NCI-H748 (cell line): ENCODE results near the gene HNRNPLL.

Experiments used
- DNase-seq: peaks from one replicate; lab custom pipeline; 2025; ENCODE audit not compliant: unreplicated experiment; lab: John Stamatoyannopoulos, UW

The HNRNPLL gene

DNA sequence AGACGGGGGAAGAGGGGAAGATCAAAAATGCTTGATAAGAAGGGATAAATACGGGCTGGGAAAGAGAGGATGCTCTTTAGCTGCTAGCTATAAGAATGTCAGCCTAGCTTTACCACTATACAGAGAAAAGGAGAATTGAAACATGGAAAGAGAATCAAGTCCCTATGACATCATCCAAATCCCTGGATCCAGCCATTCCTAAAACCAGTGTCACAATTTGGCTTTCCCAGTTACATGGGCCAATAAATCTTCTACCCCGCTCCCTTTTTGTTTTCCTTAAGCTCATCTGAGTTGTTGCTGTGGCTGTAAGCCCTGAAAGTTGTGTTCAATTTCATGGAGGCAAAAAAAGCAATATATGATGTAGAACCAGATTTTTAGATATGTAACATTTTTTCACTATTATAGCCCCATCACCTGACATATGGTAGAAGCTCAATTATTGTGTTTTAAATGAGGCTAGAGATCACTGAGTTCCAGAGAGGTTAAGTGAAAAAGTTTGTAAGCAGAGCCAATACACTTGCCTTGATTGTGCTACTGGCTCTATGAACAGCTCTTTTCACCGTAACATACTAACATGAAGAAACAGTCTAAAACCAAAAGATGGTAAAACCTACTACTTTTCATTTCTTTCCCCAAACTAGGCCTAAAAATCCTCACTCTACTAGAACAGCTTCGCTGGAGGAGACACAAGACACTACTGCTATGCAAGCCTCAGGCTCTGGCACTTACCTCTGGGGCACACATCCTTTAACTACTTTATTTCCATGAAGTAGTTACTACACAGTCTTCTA, 4.3 kb downstream of the HNRNPLL start:
- DNase-seq = no peak

DNA sequence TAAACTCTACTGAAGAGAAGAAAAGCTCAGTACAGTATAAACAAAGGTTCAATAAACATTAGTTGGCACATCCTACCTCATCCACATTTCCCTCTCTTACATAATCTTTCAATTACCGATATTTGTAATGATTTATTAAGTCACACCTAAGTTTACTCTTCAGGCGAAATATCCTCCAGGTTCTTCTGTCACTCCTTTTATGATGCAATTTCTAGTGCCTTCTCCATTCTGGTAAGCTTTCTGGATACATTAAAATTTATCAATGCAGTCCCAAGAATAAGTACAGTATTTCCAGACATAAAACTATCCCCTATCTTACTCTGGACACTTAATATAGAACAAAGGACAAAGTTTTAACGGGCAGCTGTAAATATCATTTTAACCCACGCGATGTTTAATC, 5.6 kb downstream of the HNRNPLL start:
- no peak for DNase-seq

DNA sequence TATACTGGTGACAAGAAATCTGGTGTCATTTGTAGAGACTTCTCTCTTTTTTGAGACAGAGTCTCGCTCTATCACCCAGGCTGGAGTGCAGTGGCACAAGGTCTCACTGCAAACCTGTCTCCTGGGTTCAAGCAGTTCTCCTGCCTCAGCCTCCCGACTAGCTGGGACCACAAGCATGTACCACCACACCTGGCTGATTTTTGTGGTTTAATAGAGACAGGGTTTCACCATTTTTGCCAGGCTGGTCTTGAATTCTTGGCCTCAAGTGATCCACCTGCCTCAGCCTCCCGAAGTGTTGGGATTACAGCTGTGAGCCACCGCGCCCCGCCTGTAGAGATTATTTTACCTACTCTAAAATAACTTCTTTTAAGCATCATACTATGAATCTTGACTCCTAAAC, 6.5 kb downstream of the HNRNPLL start:
- no peak for DNase-seq

DNA sequence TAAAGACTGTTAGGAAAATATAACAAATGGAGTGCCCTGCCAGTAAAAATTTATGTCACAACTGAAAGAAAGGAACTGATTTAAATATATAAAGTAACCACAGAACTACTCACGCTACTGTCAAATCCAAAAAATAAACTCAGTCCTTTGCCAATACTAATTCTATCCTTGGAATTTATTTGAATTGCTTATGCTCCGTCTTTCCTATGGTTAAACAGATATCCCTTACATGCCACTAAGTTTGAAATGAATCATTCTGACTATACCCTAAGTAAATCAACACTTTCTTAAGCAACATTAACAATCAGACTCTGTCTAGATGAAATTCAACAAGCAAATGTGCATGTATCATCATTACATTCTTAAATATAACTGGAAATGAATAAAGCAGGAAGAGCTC, 9.8 kb downstream of the HNRNPLL start:
- DNase-seq = no peak

DNA sequence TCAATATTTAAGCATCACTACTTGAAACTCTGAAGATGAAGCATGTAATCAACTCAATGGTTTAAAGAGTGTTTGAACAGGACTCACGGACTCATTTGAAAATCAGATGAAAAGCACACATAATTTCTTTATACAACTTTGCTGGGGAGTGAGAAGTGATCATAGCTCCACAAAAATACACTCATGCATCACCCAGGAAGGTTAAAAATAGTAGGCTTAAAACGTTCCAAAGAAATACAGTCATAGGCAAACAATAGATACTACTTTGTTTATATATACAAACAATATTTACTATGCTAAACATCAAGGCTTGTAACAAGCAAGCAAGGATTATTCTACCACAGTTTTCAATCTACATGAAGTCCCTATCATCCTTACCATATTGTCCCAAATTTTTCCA, 11.6 kb downstream of the HNRNPLL start:
- DNase-seq = no peak

DNA sequence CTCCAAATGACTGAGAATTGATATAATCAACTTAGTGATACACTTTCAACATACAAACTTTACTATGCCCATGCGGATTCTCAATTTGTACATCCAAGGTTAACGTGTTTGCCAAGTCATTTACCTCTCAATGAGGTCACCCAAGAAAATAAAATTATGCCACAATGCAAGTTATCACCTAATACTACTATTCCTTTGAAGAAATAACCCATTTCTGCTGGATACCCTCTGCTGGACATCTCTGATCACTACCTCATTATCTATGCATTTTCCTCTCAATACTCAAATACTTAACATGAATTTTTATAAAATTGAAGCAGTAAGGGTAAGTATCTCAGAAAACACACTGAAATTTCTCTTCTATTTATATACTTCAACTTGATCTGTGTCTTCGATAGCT, 12.7 kb downstream of the HNRNPLL start:
- no peak for DNase-seq

DNA sequence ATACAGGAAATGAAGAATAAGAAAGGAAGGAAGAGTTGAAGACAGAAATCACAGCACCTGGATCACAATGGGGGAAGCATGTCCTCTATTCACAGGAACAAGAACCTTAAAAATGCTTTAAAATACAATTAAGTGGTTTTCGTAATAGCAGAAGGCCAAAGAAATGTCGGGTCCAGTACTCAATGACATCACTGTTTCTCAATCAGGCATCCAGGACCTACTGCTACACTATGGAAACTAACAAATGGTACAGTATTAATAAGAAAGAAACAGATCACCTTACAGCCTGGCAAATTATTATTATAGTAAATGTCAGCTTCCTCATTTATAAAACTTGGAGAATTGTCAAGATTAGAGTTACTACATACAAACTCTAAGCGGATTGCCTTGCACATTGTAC, 15.8 kb downstream of the HNRNPLL start:
- DNase-seq = no peak

DNA sequence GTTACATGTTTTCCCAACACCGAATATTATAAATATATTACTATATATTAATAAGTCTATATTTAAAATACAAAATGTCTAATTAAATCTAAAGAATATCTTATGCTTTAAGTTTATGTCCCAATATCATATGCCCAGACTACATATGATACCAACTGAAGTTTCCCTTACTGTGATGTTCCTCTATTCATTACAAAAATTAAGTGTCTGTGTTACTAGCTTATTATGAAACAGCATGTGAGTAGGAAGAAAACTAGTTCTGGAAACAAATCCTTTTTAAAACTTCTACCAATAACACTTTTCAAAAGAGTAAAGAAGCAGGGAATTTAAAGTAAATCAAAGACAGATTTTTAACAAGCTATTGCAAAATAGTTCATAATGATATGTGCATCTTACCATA, 17.8 kb downstream of the HNRNPLL start:
- DNase-seq = no peak

DNA sequence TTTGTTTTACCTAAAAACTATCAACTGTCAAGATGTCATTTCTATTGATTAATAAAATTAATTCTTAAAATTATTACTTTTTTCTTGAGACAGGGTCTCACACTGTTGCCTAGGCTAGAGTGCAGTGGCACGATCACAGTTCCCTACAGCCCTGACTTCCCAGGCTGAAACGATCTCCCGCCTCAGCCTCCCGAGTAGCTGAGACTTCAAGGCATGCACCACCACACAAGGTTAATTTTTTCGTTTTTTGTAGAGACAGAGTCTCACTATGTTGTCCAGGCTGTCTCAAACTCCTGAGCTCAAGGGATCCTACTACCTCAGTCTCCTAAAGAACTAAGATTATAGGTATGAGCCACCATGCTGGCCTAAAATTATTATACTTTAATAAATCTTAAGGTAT, 18.7 kb downstream of the HNRNPLL start:
- DNase-seq = no peak

DNA sequence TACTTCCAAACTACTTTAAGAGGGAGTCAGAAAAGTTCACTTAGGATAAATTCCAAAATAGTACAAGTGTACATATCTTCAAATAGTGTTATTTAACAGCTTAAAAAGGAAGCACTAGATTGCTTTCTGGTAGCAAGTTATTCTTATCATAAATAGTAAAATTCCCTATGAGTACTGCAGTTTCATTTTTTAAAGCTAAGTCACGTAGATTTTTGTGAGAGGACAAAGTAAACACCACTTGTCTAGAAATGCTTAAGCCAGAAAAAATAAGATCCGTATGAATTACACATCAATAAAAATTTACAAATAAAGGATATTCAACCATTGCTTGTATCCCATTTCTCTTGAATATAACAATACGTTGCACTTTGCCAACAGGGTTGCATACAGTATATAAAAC, 19.2 kb downstream of the HNRNPLL start:
- no peak for DNase-seq

DNA sequence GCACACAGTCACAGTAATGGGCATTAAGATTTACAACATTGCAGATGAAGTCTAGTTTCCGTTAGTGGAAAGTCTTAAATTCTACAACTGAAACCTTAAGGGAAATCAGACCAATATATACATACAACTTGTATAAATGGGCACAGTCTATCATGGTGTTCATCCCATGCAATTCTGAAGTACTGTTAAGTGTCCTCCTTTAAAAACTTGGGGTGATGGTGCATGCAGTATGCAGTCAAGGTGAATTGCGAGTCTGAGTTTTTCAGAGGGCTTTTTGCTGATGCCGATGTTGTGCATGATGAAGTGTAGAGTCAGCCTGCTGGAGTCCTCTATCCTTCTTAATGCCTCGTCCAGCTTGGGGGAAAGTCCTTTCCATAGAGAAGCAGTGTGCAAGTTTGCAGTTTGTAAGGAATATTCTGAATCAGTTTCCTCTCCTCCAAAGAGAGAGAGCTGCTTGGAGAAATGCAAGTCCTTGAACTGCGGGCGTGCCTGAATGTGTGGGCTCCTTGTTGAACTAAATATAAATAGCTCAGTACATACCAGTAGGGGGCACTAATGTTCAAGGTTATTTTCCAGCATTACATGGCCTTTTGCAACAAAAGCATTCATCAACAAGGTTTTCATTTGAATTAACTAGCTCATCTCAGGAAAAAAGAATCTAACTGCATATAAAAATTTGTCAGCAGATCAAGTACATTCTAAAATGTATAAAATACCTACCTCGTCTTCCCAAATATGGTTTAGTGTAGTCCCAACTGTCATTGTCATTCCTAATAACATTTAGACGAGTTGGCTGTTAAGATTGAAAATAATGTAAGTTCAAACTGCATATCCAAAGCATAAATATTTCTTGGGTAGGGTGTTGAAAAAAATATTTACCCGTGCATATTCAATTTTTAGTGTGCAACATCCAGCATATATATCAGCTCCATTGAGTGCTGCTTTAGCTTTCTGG, 21.3 kb downstream of the HNRNPLL start:
- peak; percentile 65 for DNase-seq

DNA sequence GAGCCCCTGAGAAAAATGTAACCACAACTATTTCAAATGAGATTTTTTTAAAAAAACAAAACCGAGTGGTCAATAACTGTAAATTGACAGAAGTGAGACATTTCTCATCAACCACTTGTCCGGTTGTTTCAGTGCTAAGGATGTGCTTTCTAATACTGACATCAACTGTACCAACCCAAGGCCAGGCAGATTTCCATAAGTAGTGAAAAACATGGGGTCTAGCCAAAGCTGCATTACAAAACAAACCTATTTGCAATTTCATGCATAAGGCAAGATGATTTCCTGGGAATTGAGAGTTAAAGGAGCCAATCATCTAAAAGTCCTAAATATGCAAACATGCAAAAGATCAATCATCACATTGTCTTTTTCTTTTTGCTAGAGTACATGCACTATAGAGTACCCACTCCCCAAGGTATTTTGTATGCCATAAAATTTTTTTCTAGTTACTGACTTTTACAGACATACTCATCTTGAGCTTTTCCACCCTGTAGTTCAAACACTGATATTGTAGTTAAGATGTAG, 22.6 kb downstream of the HNRNPLL start:
- DNase-seq = no peak

DNA sequence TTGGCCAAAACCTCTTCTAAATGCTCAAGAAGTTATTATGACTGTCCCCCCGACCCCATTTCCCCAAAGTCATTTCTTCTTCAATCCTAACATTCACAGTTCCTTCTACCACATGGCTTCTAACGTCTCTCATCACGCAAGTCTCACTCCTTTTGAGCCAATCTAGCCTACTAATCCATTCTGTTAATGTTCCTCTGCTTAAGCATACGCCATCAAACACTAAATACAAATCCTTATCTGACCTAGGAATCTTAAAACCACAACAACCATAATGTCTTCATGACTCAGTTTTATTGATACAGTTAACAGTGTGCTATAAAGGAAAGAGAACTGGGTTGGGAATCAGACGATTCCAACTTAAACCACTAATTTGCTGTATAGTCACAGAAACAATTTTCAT, 23.9 kb downstream of the HNRNPLL start:
- DNase-seq = no peak

DNA sequence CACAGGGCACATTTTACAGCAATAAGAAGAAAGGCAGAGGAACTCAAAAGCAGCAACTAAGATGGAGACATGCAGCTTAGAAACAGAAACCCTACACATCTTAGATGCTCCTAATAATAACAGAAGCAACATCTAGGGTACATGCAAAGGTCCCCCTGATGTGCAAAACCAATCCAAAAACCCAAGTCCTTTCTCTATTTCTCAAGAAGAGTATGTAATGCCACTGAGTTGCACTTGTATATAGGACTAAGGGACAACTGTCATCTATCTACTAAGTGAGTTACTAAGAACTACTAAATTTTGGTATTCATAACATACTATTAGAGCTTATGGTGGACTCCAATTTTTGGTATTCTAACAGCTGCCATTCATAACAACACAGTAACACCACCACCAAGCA, 28.4 kb downstream of the HNRNPLL start:
- no peak for DNase-seq

DNA sequence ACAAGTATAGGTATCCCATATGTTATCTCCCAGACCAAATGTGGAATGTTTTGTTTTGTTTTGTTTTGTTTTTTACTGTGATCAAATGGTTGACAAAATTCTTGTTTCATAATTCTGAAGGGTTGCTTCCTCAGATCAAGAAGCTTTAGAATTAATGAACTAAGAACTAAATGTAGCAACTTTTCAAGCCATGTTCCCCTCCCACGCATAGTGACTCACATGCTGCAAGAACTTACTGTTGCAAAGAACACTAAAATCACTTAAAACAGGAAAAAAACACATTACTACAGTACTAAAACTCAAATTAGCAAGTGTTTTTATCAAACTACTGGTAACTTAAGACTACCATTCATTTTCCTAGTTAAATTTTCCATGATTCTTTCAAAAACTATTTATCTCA, 30.6 kb downstream of the HNRNPLL start:
- no peak for DNase-seq

DNA sequence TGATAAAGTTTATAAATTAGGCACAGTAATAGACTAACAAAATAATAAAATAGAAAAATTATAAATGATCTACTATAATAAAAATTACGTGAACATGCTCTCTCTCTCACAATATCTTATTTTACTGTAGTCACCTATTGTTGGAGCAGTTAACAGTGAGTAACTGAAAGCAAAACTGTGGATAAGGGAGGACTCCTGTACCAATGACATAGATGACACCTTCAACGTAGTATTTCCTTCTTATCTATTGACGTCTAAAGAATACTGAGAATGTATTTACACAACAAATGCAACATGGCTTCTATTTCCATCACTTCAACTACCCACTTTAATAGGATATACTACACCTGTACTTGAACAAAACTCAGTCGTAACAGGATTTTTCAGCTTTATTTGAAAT, 31.5 kb downstream of the HNRNPLL start:
- no peak for DNase-seq

DNA sequence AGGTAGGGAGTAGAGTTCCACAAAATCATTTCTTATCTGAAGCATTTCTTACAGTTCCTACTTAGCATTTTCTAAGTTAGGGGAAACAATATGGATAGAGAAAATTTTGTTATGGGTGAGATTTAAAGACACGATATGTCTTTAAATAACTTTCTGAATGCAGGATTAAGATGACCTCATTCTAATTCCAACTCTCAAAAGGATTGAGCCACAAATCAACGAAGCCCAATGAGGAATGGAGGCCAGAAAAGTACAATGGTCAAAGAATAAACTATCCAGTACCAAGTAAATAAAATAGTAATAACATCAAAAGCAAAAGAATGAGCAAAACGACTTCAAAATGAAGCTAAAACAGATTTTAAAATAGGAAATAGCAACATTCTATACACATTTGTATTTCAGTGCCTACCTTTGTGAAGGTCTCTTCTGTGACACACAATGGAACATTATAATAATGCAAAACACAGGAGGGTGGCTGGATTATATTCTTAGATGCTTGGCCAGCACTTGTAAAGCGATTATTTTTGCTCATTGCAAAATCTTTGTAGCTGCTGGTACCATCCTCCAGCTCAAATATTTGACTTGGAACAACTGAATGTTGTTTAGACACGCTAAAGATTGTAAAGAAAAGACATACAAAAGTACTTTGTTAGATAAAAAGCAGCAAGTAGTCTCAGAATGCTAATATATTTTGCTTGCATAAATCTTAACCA, 33.8 kb downstream of the HNRNPLL start:
- no peak for DNase-seq

DNA sequence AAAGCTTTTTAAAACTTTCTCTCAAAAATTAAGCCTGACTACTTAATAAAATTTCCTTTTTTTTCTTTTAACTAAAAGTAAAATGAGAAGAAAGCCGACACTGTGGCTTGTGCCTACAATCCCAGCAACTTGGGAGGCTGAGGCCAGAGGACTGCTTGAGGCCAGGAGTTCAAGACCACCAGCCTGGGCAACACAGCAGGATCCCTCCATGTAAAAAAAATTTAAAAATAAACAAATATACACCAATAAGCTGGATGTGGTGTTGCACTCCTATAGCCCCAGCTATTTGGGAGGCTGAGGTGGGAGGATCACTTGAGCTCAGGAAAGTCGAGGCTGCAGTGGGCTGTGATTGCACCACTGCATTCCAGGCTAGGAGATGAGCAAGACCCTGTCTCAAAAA, 37.4 kb downstream of the HNRNPLL start:
- DNase-seq = no peak

DNA sequence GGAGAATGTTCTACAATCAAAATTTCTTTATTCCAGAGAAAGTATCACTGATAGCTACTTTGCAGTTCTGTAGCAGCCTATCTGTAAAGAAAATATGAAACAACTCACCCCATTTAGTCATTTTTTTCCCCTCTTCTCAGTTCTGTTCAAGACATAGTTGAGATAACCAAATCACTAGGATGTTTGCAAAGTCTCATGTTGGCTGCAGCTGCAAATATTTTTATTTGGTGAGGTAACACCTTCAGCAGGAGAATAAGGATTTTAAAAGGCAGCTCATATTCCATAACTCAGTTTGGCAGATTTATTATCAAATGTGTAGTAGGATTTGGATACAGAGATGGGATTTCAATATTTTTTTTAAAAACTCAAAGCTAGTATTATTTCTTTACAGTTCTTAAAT, 41.0 kb downstream of the HNRNPLL start:
- no peak for DNase-seq

DNA sequence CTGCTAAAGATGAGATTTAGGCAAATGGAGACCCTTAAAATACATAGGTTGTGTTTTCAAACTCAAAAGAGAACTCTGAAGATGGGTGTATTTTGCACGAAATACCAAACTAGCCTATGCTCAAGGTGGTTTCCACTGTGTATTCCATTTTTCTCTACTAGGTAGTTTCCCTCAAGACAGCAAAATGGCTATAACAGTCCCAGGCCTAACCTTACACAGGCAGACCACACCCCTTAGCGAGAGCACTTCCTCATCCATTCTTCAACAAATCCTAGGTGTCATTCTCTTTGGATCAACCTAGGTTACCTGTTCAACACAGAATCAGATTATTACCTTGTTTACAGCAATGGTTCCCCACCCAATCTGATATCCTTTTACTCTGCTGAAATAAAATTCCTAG, 42.6 kb downstream of the HNRNPLL start:
- DNase-seq = no peak

DNA sequence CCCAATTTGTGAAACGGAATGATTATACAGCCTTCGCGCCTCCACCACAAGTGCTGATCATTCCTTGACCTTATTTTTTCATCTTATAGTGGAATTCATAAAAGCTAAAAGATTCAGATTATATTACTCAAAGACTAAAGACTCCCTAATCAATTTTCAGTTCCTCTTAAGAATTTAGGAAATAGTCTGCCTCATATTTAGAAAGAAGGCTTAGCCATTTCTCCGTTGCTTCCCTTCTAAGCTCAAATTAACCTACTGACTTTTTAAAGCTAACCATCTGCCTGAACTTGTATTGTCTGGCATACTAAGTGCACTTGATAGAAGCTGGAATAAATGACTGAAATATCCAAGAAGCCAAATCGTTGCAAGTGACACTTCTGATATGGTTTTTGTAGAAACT, 44.7 kb downstream of the HNRNPLL start:
- DNase-seq = no peak
